K562 (cell line): ENCODE data around the gene IFNGR2. TPM values are rescaled to one million over a fixed set of nuclear protein-coding genes. Genes with fewer than 3 reads are reported as not detected.

Experiments used
- ATAC-seq: fragments of 200-7000 bp; cut with Tn5 transposase; 3 replicates; pipeline ENCODE4 v1.9.1; 2020; ENCODE audit warnings: moderate library complexity
- BruUV-seq: library from RNA; stranded (reverse); fragments of 400-500 nt; replicated peaks from 2 replicates; lab custom pipeline; 2021; lab: Mats Ljungman, UMichigan
- CTCF ChIA-PET: fragments of 300-600 bp; formaldehyde crosslinking; extraction: SDS; loops from one replicate; lab custom pipeline; 2021; ENCODE audit warnings: low intra/inter-chr PET ratio; lab: Yijun Ruan, JAX
- POLR2A ChIA-PET: fragments of 300-600, 350-650 bp; sonication (Branson Sonifier 250); formaldehyde crosslinking; extraction: SDS; loops from one replicate; lab custom pipeline; 2021; ENCODE audit warnings: antibody characterized with exemption, inconsistent platforms; lab: Yijun Ruan, JAX
- DNase-seq, 4 experiments: peaks; one replicate each; pipeline versions ENCODE4 v3.0.0 to v3.0.0-alpha.2; 2011 to 2018; ENCODE audit warnings: low spot score in 3 of 4, mixed read lengths in 3 of 4; ENCODE audit errors: extremely low read depth in 1 of 4
- FAIRE-seq: peaks from 2 replicates; lab custom pipeline; 2011; peaks lifted over from hg19 to GRCh38; lab: Jason Lieb, UNC
- H2AFZ ChIP-seq: 2 replicates; pipeline ENCODE4 v1.6.0; 2011; ENCODE audit warnings: low read depth, low read length, control low read depth, inconsistent platforms
- H3K27ac ChIP-seq: fragments of 200-600 bp; 3 replicates; pipeline ENCODE4 v1.8.0; 2011; ENCODE audit warnings: low read depth, mild to moderate bottlenecking, control low read depth, inconsistent platforms, low read length, moderate library complexity, mixed read lengths; ENCODE audit errors: extremely low read depth
- H3K27me3 ChIP-seq, 2 experiments: fragments of 300-600 bp in 1 of 2; 2 replicates in 1 of 2; 3 replicates in 1 of 2; pipeline versions ENCODE4 v1.6.0 to v1.8.0; 2011; ENCODE audit warnings: inconsistent platforms in 2 of 2, low read length in 2 of 2, mild to moderate bottlenecking in 1 of 2, mixed read lengths in 1 of 2, moderate library complexity in 1 of 2; ENCODE audit not compliant: control insufficient read depth in 2 of 2, insufficient read depth in 2 of 2
- H3K36me3 ChIP-seq: fragments of 300-600 bp; 3 replicates; pipeline ENCODE4 v1.8.0; 2011; ENCODE audit warnings: mild to moderate bottlenecking, low read length, inconsistent platforms; ENCODE audit not compliant: control insufficient read depth, insufficient read depth
- H3K4me1 ChIP-seq, 2 experiments: fragments of 200-600 bp in 1 of 2; replicated peaks in 1 of 2; 2 replicates in 1 of 2; 3 replicates in 1 of 2; pipeline versions ENCODE4 v1.5.1 to v1.8.0; 2011; ENCODE audit warnings: inconsistent platforms in 2 of 2, low read length in 2 of 2, mild to moderate bottlenecking in 1 of 2, mixed read lengths in 1 of 2, moderate library complexity in 1 of 2; ENCODE audit not compliant: control insufficient read depth in 2 of 2, insufficient read depth in 2 of 2
- H3K4me2 ChIP-seq: 2 replicates; pipeline ENCODE4 v1.6.1; 2011; ENCODE audit warnings: low read length, control low read depth, inconsistent platforms, mixed read lengths; ENCODE audit not compliant: insufficient read depth
- H3K4me3 ChIP-seq: fragments of 200-600 bp; sonication (generic), shearing (Covaris generic); 2 replicates; pipeline ENCODE4 v1.5.1; 2016; ENCODE audit warnings: control low read depth, inconsistent platforms
- H3K79me2 ChIP-seq: fragments of 200-600 bp; 3 replicates; pipeline ENCODE4 v1.8.0; 2011; ENCODE audit warnings: low read length, inconsistent platforms; ENCODE audit not compliant: control insufficient read depth, insufficient read depth
- H3K9ac ChIP-seq, 2 experiments: 2 replicates each; pipeline versions ENCODE4 v1.6.0 to v1.6.1; 2011; ENCODE audit warnings: low read depth in 2 of 2, low read length in 2 of 2, control low read depth in 1 of 2, inconsistent platforms in 1 of 2, mild to moderate bottlenecking in 1 of 2, mixed read lengths in 1 of 2; ENCODE audit not compliant: insufficient read depth in 1 of 2
- H3K9me1 ChIP-seq: one replicate; pipeline ENCODE4 v1.6.0; 2011; ENCODE audit warnings: inconsistent platforms, mild to moderate bottlenecking, low read length, moderate library complexity; ENCODE audit not compliant: control insufficient read depth, insufficient read depth
- H3K9me3 ChIP-seq: replicated peaks from 2 replicates; pipeline ENCODE4 v1.5.1; 2011; ENCODE audit warnings: low read depth, low read length, inconsistent platforms; ENCODE audit not compliant: control insufficient read depth, insufficient read depth
- H4K20me1 ChIP-seq: replicated peaks from 2 replicates; pipeline ENCODE4 v1.6.1; 2011; ENCODE audit warnings: low read length, inconsistent platforms, mixed read lengths; ENCODE audit not compliant: control insufficient read depth, insufficient read depth
- BRCA1 ChIP-seq, 2 experiments: fragments of 450-650 bp in 1 of 2; sonication (generic) in 1 of 2; formaldehyde crosslinking in 1 of 2; IDR thresholded peaks; 2 replicates each; pipeline versions ENCODE4 v1.5.0 to v1.6.1; 2017 to 2020; ENCODE audit warnings: mild to moderate bottlenecking in 1 of 2, missing genetic modification reagents in 1 of 2
- HDAC6 ChIP-seq: IDR thresholded peaks from 2 replicates; pipeline ENCODE4 v1.6.1; 2012; ENCODE audit warnings: low read depth, mild to moderate bottlenecking, control low read depth, inconsistent platforms, low read length, moderate library complexity
- NFXL1 ChIP-seq: fragments of 450-650 bp; formaldehyde crosslinking; IDR thresholded peaks from 2 replicates; pipeline ENCODE4 v1.4.0; 2021; ENCODE audit warnings: mild to moderate bottlenecking
- PHF21A ChIP-seq: fragments of 450-650 bp; IDR thresholded peaks from 2 replicates; pipeline ENCODE4 v1.6.1; 2017; ENCODE audit warnings: low read depth, borderline replicate concordance
- ZBTB43 ChIP-seq: sonication (generic); formaldehyde crosslinking; IDR thresholded peaks from 2 replicates; pipeline ENCODE4 v1.8.0; 2023; ENCODE audit warnings: mild to moderate bottlenecking, missing genetic modification reagents
- WGBS: fragments of 100-300 bp; shearing (Covaris generic); methylation state at CpG from one replicate; pipeline ENCODE4 v1.1.6; 2016; ENCODE audit warnings: low coverage, mixed read lengths; ENCODE audit not compliant: insufficient coverage; ENCODE audit errors: missing lambda C conversion rate; 5-methylcytosine and 5-hydroxymethylcytosine counted together
- in situ Hi-C: fragments of 300-500 bp; cut with MboI; formaldehyde crosslinking; loops from 4 replicates; pipeline ENCODE4 v1.15.0; 2018; ENCODE audit warnings: inconsistent platforms, mixed read lengths
- intact Hi-C: fragments of 100-400 bp; cut with micrococcal nuclease; formaldehyde crosslinking; loops from 2 replicates; pipeline ENCODE4 v1.14.2; 2022
- polyA plus RNA-seq, 8 experiments: library from polyadenylated mRNA; depleted of rRNA in 4 of 8; stranded (reverse) in 5 of 8; unstranded in 3 of 8; fragments of >200 nt; fragmentation: Nextera tagmentation in 2 of 8; fragmentation: Illumina TruSeq in 1 of 8; extraction: Ambion mirVana in 2 of 8; extraction: Trizol in 1 of 8; gene quantifications; 2 replicates each; pipeline versions ENCODE4 v1.2.1 to v1.2.3, GENCODE V29; 2011 to 2014; ENCODE audit warnings: inconsistent platforms in 1 of 8, missing spikeins in 1 of 8
- total RNA-seq, 7 experiments: library from RNA; depleted of rRNA in 6 of 7; stranded (reverse); fragments of >200 nt in 6 of 7; fragmentation: Illumina TruSeq in 2 of 7; extraction: Trizol in 2 of 7; gene quantifications; 2 replicates each; pipeline versions ENCODE4 v1.2.1 to v1.2.3, GENCODE V29; 2011 to 2021; ENCODE audit warnings: low replicate concordance in 1 of 7

IFNGR2 gene
- total and polyA plus RNA-seq, 9 of the 15 experiments (the other 6 are each of a cell fraction or from before 2014, with no cell fraction given), result 6.7 to 58.0 (median 28.5) TPM

GRCh38 chr21:33374080-33374449, 29.1 kb upstream of the IFNGR2 start:
- TF ChIP-seq HDAC6 (no peak), BRCA1 (IDR thresholded peaks at IDR 0.05) (no peak), BRCA1 (CRISPR knock-in tag; IDR thresholded peaks at IDR 0.05) (no peak), NFXL1 (CRISPR knock-in tag) (no peak), PHF21A (no peak), ZBTB43 (CRISPR knock-in tag) (no peak)
- no peaks in the 10 kb centered on the region for H3K9me3 ChIP-seq
- H3K9me1 ChIP-seq, result no peaks in the 10 kb centered on the region
- no peak overlapping the region for H3K4me2 ChIP-seq
- no peak for FAIRE-seq
- ATAC-seq, result no peak
- BruUV-seq, result no TSS peak
- peaks cover 6 to 14% of the 10 kb centered on the region in 2 experiments; a peak in 2 of 5 replicates for H3K27me3 ChIP-seq
- no peaks in the 10 kb centered on the region; a peak in 1 of 5 replicates for H3K4me1 ChIP-seq
- H3K9ac ChIP-seq, result no peak overlapping the region
- 16% methylated on average over 2 of the region's 2 CpGs for WGBS
- H2AFZ ChIP-seq, result no peak overlapping the region; the same call in 1 of the 2 replicates
- H3K36me3 ChIP-seq, result no peaks in the 10 kb centered on the region
- no peak for DNase-seq
- H3K79me2 ChIP-seq, result no peaks in the 10 kb centered on the region
- CTCF ChIA-PET, result interaction anchor here (0.6 to 3.1 kb wide), 3 partner anchors 13 to 521 kb away, joined by 3 to 47 read pairs (median 6); no protein-coding TSS in a partner anchor
- intact Hi-C loops, result loop anchor here (1.0 to 10.0 kb wide), 3 partner anchors 71 to 539 kb away; no protein-coding TSS in a partner anchor
- in situ Hi-C loops, result no loop called here
- POLR2A ChIA-PET, result interaction anchor here (0.7 kb wide), 1 partner anchor 210 kb away, joined by 3 read pairs; no protein-coding TSS in a partner anchor
- H4K20me1 ChIP-seq, result no peaks in the 10 kb centered on the region
- no peak overlapping the region for H3K27ac ChIP-seq
- no peak overlapping the region for H3K4me3 ChIP-seq
